Endothelial cell of umbilical vein (primary cell): ENCODE measurements around the gene MAB21L2.

Experiments used
- MYC ChIP-seq: IDR thresholded peaks from one replicate; pipeline ENCODE4 v1.6.1; 2011; ENCODE audit warnings: mild to moderate bottlenecking, low read depth, low read length
- POLR2A ChIP-seq: IDR thresholded peaks from 2 replicates; pipeline ENCODE4 v1.6.1; 2012; ENCODE audit warnings: low read depth, mild to moderate bottlenecking, control low read depth, low read length
- TF ChIP-seq, protein P1 (sequence below), 2 donors: IDR thresholded peaks; 1 replicate in 1 of 2; 2 replicates in 1 of 2; pipeline ENCODE4 v1.5.1; 2011; ENCODE audit warnings: low read length in 2 of 2, mild to moderate bottlenecking in 2 of 2, moderate library complexity in 2 of 2, control low read depth in 1 of 2, inconsistent platforms in 1 of 2, low read depth in 1 of 2; ENCODE audit not compliant: insufficient read depth in 1 of 2; ENCODE audit errors: extremely low read depth in 1 of 2

DNA sequence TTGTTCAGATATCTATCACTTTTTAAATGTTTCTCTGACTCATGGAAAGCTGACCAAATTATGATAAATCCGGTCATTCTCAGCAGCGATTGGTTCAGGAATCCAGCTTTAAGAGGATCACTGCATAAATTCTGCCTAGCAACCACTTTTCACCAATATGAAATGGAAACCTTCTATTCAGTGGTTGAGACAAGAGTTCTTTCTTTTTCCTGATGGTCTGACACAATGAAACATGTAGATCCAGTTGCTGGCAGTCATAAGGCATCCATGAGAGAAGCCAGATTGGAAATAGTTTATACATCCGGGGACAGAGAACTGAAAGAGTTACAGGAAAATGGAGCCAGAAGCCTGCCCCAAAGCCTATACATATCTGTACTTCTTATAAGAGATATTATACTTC, 27.2 kb downstream of the MAB21L2 start:
- TF ChIP-seq, protein P1, sequence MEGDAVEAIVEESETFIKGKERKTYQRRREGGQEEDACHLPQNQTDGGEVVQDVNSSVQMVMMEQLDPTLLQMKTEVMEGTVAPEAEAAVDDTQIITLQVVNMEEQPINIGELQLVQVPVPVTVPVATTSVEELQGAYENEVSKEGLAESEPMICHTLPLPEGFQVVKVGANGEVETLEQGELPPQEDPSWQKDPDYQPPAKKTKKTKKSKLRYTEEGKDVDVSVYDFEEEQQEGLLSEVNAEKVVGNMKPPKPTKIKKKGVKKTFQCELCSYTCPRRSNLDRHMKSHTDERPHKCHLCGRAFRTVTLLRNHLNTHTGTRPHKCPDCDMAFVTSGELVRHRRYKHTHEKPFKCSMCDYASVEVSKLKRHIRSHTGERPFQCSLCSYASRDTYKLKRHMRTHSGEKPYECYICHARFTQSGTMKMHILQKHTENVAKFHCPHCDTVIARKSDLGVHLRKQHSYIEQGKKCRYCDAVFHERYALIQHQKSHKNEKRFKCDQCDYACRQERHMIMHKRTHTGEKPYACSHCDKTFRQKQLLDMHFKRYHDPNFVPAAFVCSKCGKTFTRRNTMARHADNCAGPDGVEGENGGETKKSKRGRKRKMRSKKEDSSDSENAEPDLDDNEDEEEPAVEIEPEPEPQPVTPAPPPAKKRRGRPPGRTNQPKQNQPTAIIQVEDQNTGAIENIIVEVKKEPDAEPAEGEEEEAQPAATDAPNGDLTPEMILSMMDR (IDR thresholded peaks at IDR 0.05; ENCODE audit: extremely low read depth in 1 of 2, insufficient read depth in 1 of 2, low read depth in 1 of 2, low read length in 2 of 2), result no peak
- no peak for TF ChIP-seq POLR2A
- TF ChIP-seq MYC, result no peak
